Measurements from ENCODE around the gene MUC4.

GRCh38 chr3:195806916-195807231 lies 4.9 kb downstream of the MUC4 start:
- TF ChIP-seq SIN3A (IDR thresholded peaks at IDR 0.05; ENCODE audit: borderline replicate concordance, insufficient read depth, low read depth, low read length) (no peak), REST (IDR thresholded peaks at IDR 0.05; ENCODE audit: insufficient read depth in 1 of 2, low read depth in 2 of 2, low read length in 1 of 2) (no peak), CTCF (IDR thresholded peaks at IDR 0.05) (no peak), POLR2AphosphoS5 (IDR thresholded peaks at IDR 0.05; ENCODE audit: low read depth, low read length) (no peak)
